Activated CD8-positive, alpha-beta T cell treated with anti-CD3 and anti-CD28 coated beads for 36 hours (primary cell): ENCODE measurements around the gene VWA3A. TPM values are rescaled to one million over a fixed set of nuclear protein-coding genes. Genes with fewer than 3 reads are reported as not detected.

Experiments
- ATAC-seq: fragments of 200-7000 bp; cut with Tn5 transposase; one replicate; pipeline ENCODE4 v1.10.0; 2021; ENCODE audit warnings: mild to moderate bottlenecking, moderate library complexity
- CTCF ChIA-PET: fragments of 350-600 bp; sonication (Branson Sonifier 250); formaldehyde crosslinking; loops from one replicate; lab custom pipeline; 2021; ENCODE audit warnings: antibody characterized with exemption; lab: Charles Lee
- POLR2A ChIA-PET: fragments of 350-600 bp; sonication (Branson Sonifier 250); formaldehyde crosslinking; loops from one replicate; lab custom pipeline; 2021; ENCODE audit warnings: antibody characterized with exemption; lab: Charles Lee
- DNase-seq: peaks from one replicate; pipeline ENCODE4 v3.0.0-alpha.2; 2020
- H3K27ac Mint-ChIP-seq: one replicate; pipeline ENCODE4 v1.8.0; 2021; ENCODE audit warnings: mild to moderate bottlenecking, mixed read lengths
- H3K27me3 Mint-ChIP-seq: one replicate; pipeline ENCODE4 v1.8.0; 2021; ENCODE audit warnings: mixed read lengths
- H3K36me3 Mint-ChIP-seq: one replicate; pipeline ENCODE4 v1.8.0; 2021; ENCODE audit warnings: low read depth, mixed read lengths
- H3K4me1 Mint-ChIP-seq: one replicate; pipeline ENCODE4 v1.8.0; 2021; ENCODE audit warnings: low read depth, mixed read lengths
- H3K4me3 Mint-ChIP-seq: one replicate; pipeline ENCODE4 v1.8.0; 2021; ENCODE audit warnings: mild to moderate bottlenecking, moderate library complexity, mixed read lengths
- H3K9me3 Mint-ChIP-seq: one replicate; pipeline ENCODE4 v1.8.0; 2021; ENCODE audit warnings: mixed read lengths
- CTCF ChIP-seq: fragments of 200-600 bp; IDR thresholded peaks from one replicate; pipeline ENCODE4 v1.8.0; 2022; ENCODE audit warnings: antibody characterized with exemption, mild to moderate bottlenecking
- intact Hi-C: fragments of 100-400 bp; cut with micrococcal nuclease; formaldehyde crosslinking; loops from one replicate; pipeline ENCODE4 v1.10.0; 2022
- total RNA-seq, 2 experiments: library from RNA; stranded (reverse); gene quantifications; one replicate each; pipeline ENCODE4 v1.2.3, GENCODE V29; 2021

VWA3A gene
- total RNA-seq, 2 experiments from 2014 or later: not detected

DNA sequence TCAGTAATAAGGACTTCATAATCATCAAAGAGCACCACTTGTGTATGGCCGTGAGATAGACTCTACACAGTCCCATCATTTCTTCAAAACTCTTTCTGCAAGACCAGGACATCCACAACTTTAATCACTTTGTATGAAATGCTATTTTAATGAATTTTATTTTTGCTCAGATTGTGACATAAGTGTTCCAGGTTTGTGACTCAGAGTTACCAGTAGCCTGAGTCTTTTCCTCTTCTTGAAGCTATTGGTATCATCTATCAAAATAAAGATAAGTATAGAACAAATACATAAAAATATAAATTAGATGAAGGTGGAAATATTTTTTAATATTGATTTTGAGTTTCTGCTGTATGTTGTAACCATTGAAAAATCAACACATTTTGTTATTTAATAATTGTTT lies 16.6 kb upstream of the VWA3A start:
- no peak overlapping the region for H3K27ac Mint-ChIP-seq
- no peaks in the 10 kb centered on the region for H3K27me3 Mint-ChIP-seq
- H3K36me3 Mint-ChIP-seq: no peaks in the 10 kb centered on the region
- ATAC-seq: no peak
- ChIA-PET POLR2A (no interaction called here), CTCF (interaction anchor here (0.9 to 6.0 kb wide), 5 partner anchors 14 to 112 kb away, joined by 3 to 430 read pairs (median 69); partner anchors contain the start of genes MOSMO and PDZD9)
- DNase-seq: no peak
- peaks cover 2% of the 10 kb centered on the region for H3K4me1 Mint-ChIP-seq
- no peaks in the 10 kb centered on the region for H3K9me3 Mint-ChIP-seq
- intact Hi-C loops: loop anchor here (2.0 kb wide), 1 partner anchor 69 kb away; no protein-coding TSS in a partner anchor
- no peak overlapping the region for H3K4me3 Mint-ChIP-seq
- no peak for TF ChIP-seq CTCF

DNA sequence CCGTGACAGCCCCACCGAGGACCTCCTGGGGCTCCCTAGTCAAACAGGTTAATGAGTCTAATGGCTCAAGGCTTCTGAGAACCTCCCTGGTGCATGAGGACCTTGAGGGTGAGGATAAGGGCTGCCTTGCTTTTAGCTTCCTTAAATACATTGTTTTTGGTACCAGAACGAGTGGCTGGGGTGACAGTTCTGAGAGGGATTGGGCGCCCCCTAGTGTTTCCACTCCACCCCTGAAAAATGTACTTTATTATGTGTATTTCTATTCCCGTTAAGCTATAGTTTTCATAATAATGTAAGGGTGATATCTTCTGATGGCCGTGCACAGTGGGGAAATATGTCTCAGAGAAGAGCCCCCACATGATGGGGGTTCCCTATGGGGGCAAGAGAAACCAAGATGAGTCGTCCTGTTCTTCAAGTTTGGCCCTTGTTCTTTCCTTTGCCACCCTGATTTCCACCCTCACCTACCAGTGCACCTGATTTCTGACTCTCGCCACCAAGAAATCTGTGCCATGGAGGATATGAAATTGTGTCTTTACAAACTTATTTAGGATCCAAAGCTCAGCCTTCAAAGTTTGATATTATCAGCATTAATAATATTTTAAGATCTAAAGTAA lies 14.5 kb upstream of the VWA3A start:
- H3K36me3 Mint-ChIP-seq: no peaks in the 10 kb centered on the region
- DNase-seq (peak; percentile 89), ATAC-seq (peak; percentile 67)
- H3K4me1 Mint-ChIP-seq: peaks cover 2% of the 10 kb centered on the region
- CTCF ChIA-PET: interaction anchor here (0.6 to 6.0 kb wide), 64 partner anchors 9 to 797 kb away, joined by 3 to 430 read pairs (median 6); partner anchors contain the start of genes MOSMO, PDZD9, UQCRC2 and VWA3A
- no peaks in the 10 kb centered on the region for H3K9me3 Mint-ChIP-seq
- H3K27me3 Mint-ChIP-seq: no peaks in the 10 kb centered on the region
- peak; percentile 93 for TF ChIP-seq CTCF
- POLR2A ChIA-PET: interaction anchor here (1.0 to 1.9 kb wide), 6 partner anchors 67 to 111 kb away, joined by 3 to 9 read pairs (median 4); partner anchors contain the start of gene MOSMO
- H3K27ac Mint-ChIP-seq: no peak overlapping the region
- intact Hi-C loops: loop anchor here (2.0 kb wide), 1 partner anchor 71 kb away; no protein-coding TSS in a partner anchor
- no peak overlapping the region for H3K4me3 Mint-ChIP-seq

GRCh38 chr16:22078656-22079055 lies 13.7 kb upstream of the VWA3A start:
- Mint-ChIP-seq H3K27me3 (no peaks in the 10 kb centered on the region), H3K27ac (no peak overlapping the region), H3K36me3 (no peaks in the 10 kb centered on the region), H3K9me3 (no peaks in the 10 kb centered on the region), H3K4me3 (no peak overlapping the region), H3K4me1 (peaks cover 2% of the 10 kb centered on the region)
- ATAC-seq (no peak), DNase-seq (no peak)
- intact Hi-C loops: no loop called here
- ChIA-PET POLR2A (interaction anchor here (1.9 kb wide), 1 partner anchor 70 kb away, joined by 9 read pairs; no protein-coding TSS in a partner anchor), CTCF (interaction anchor here (0.7 to 6.0 kb wide), 36 partner anchors 10 to 218 kb away, joined by 3 to 430 read pairs (median 12); partner anchors contain the start of genes MOSMO, PDZD9, UQCRC2 and VWA3A)
- TF ChIP-seq CTCF: no peak

GRCh38 chr16:22081050-22081449 lies 11.3 kb upstream of the VWA3A start:
- Mint-ChIP-seq H3K4me3 (no peak overlapping the region), H3K27me3 (no peaks in the 10 kb centered on the region), H3K4me1 (no peaks in the 10 kb centered on the region), H3K27ac (no peak overlapping the region), H3K36me3 (no peaks in the 10 kb centered on the region), H3K9me3 (no peaks in the 10 kb centered on the region)
- DNase-seq (no peak), ATAC-seq (no peak)
- ChIA-PET CTCF (interaction anchor here (1.3 to 6.0 kb wide), 3 partner anchors 79 to 107 kb away, joined by 3 to 430 read pairs (median 81); partner anchors contain the start of genes MOSMO and PDZD9), POLR2A (no interaction called here)
- intact Hi-C loops: no loop called here
- TF ChIP-seq CTCF: no peak

- Mint-ChIP-seq H3K4me1 (no peaks in the 10 kb centered on the region), H3K4me3 (no peak overlapping the region), H3K36me3 (no peaks in the 10 kb centered on the region), H3K9me3 (no peaks in the 10 kb centered on the region), H3K27me3 (no peaks in the 10 kb centered on the region), H3K27ac (no peak overlapping the region)
- ChIA-PET CTCF (interaction anchor here (1.9 kb wide), 1 partner anchor 9 kb away, joined by 6 read pairs; no protein-coding TSS in a partner anchor), POLR2A (no interaction called here)
- intact Hi-C loops: no loop called here
- no peak for TF ChIP-seq CTCF
- no peak for ATAC-seq
- DNase-seq: no peak
Measured at GRCh38 chr16:22086440-22086839, 5.9 kb upstream of the VWA3A start.
